BE2C (cell line): Measurements from ENCODE around the gene GSAP.
"Not testable (repeated sequence)": the region's sequence is repeated elsewhere in the genome, so short reads cannot be mapped to it uniquely, and the experiment has no call there.

Experiments
- DNase-seq: peaks from one replicate; pipeline ENCODE4 v3.0.0-alpha.2; 2020
- H3K27me3 ChIP-seq: fragments of 250-450 bp; sonication (Bioruptor Pico); 2 replicates; pipeline ENCODE4 v1.5.1; 2020; ENCODE audit warnings: mild to moderate bottlenecking
- H3K36me3 ChIP-seq: fragments of 250-450 bp; sonication (Bioruptor Pico); 2 replicates; pipeline ENCODE4 v1.5.1; 2020; ENCODE audit warnings: mild to moderate bottlenecking
- H3K4me1 ChIP-seq: fragments of 250-450 bp; sonication (Bioruptor Pico); 2 replicates; pipeline ENCODE4 v1.5.1; 2020
- H3K4me3 ChIP-seq: 2 replicates; pipeline ENCODE4 v1.5.1; 2011; ENCODE audit warnings: low read depth, low read length
- H3K9me3 ChIP-seq: fragments of 250-450 bp; sonication (Bioruptor Pico); 2 replicates; pipeline ENCODE4 v1.5.1; 2020
- TF ChIP-seq, protein P1 (sequence below): IDR thresholded peaks from 2 replicates; pipeline ENCODE4 v1.5.1; 2012; ENCODE audit warnings: mild to moderate bottlenecking, low read depth, low read length

Gene GSAP

GRCh38 chr7:77339726-77340125 lies 76.4 kb downstream of the GSAP start:
- no peaks in the 10 kb centered on the region for H3K36me3 ChIP-seq
- TF ChIP-seq, protein P1, sequence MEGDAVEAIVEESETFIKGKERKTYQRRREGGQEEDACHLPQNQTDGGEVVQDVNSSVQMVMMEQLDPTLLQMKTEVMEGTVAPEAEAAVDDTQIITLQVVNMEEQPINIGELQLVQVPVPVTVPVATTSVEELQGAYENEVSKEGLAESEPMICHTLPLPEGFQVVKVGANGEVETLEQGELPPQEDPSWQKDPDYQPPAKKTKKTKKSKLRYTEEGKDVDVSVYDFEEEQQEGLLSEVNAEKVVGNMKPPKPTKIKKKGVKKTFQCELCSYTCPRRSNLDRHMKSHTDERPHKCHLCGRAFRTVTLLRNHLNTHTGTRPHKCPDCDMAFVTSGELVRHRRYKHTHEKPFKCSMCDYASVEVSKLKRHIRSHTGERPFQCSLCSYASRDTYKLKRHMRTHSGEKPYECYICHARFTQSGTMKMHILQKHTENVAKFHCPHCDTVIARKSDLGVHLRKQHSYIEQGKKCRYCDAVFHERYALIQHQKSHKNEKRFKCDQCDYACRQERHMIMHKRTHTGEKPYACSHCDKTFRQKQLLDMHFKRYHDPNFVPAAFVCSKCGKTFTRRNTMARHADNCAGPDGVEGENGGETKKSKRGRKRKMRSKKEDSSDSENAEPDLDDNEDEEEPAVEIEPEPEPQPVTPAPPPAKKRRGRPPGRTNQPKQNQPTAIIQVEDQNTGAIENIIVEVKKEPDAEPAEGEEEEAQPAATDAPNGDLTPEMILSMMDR = no peak
- no peak for DNase-seq
- no peak overlapping the region for H3K4me3 ChIP-seq
- H3K9me3 ChIP-seq = no peaks in the 10 kb centered on the region
- H3K4me1 ChIP-seq = no peaks in the 10 kb centered on the region
- H3K27me3 ChIP-seq = peaks cover 14% of the 10 kb centered on the region

DNA sequence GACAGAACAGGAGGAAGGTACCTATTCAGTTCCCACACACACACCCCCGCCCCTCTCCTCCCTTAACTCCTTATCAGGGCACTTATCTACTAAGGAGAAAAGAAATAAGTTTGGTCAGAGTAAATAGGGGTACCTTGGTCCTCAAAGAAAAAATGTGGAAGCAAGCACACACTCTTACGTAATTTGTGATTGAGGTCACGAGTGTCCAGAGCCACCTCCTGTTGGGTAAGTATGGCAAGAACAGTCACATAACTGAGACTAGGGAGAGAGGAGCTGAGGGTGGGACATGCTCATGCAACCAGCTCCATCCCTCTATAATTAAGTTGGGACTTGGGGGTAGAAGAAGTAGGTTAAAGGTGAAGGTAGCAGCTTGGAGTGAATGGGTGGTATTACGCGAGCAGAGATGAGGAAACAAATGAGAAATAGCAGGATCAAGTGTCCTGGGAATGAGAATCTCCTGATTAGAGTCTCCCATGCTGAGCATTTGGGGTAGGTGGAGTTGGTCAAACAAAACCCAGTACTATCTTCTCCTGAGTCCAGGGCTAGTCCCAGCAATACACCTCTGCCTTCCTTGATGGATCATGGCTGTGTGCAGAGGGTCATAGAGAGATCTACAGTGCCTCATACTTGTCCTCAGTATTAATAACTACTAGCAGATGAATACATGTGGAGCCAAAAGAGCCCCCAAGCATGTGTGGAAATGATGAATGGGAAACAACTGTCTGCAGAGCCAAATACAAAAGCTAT lies 77.1 kb downstream of the GSAP start:
- no peaks in the 10 kb centered on the region for H3K4me1 ChIP-seq
- no peak for DNase-seq
- H3K9me3 ChIP-seq = no peaks in the 10 kb centered on the region
- H3K36me3 ChIP-seq = no peaks in the 10 kb centered on the region
- no peak overlapping the region for H3K4me3 ChIP-seq
- TF ChIP-seq, protein P1 = no peak
- H3K27me3 ChIP-seq = peaks cover 14% of the 10 kb centered on the region

DNA sequence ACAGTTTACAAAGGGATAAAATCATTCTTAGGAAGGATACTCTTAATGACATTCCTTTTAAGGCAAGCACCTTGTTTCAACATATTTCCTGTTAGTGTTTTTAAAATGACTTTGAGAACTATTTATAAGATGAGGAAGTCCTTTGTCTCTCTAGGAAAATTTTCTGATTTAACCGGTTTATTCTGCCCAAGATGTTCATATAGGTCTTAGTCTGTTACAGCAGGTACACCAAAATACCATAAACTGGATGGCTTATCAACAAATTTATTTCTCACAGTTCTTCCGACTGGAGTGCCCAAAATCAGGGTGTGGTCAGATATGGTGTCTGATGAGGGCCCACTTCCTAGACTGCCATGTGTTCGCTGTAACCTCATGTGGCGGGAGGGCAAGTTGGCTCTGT lies 77.9 kb downstream of the GSAP start:
- Histone ChIP-seq H3K27me3 (peaks cover 14% of the 10 kb centered on the region), H3K36me3 (no peaks in the 10 kb centered on the region), H3K4me3 (no peak overlapping the region), H3K4me1 (no peaks in the 10 kb centered on the region), H3K9me3 (no peaks in the 10 kb centered on the region)
- TF ChIP-seq, protein P1 = no peak
- no peak for DNase-seq

GRCh38 chr7:77337456-77337990 lies 78.6 kb downstream of the GSAP start:
- H3K36me3 ChIP-seq = no peaks in the 10 kb centered on the region
- no peak overlapping the region for H3K4me3 ChIP-seq
- peaks cover 14% of the 10 kb centered on the region for H3K27me3 ChIP-seq
- no peaks in the 10 kb centered on the region for H3K9me3 ChIP-seq
- no peaks in the 10 kb centered on the region for H3K4me1 ChIP-seq
- no peak for DNase-seq
- TF ChIP-seq, protein P1 = no peak

- H3K36me3 ChIP-seq = no peaks in the 10 kb centered on the region
- peaks cover 11% of the 10 kb centered on the region for H3K27me3 ChIP-seq
- no peaks in the 10 kb centered on the region for H3K4me1 ChIP-seq
- DNase-seq = no peak
- H3K9me3 ChIP-seq = no peaks in the 10 kb centered on the region
- H3K4me3 ChIP-seq = no peak overlapping the region
- TF ChIP-seq, protein P1 = no peak
Observed at GRCh38 chr7:77335581-77335980, 80.6 kb downstream of the GSAP start.

DNA sequence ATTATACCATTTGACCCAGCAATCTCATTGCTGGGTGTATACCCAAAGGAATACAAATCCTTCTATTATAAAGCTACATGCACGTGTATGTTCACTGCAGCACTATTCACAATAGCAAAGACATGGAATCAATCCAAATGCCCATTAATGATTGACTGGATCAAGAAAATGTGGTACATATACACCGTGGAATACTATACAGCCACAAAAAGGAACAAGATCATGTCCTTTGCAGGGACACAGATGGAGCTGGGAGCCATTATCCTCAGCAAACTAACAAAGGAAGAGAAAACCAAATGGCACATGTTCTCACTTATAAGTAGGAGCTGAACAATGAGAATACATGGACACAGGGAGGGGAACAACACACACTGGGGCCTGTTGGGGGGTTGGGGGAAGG lies 82.1 kb downstream of the GSAP start:
- not testable (repeated sequence) for H3K4me1 ChIP-seq, H3K9me3 ChIP-seq, H3K27me3 ChIP-seq, DNase-seq, H3K4me3 ChIP-seq, H3K36me3 ChIP-seq
